IPS-20b (cell line): ENCODE results near the gene ASTN2.

Experiments
- H3K27ac ChIP-seq: one replicate; pipeline ENCODE4 v1.5.1; 2013; ENCODE audit warnings: low read length
- H3K27me3 ChIP-seq: 2 replicates; pipeline ENCODE4 v1.6.1; 2013; ENCODE audit warnings: mild to moderate bottlenecking, low read length, inconsistent platforms; ENCODE audit not compliant: insufficient read depth
- H3K36me3 ChIP-seq: 2 replicates; pipeline ENCODE4 v1.6.1; 2013; ENCODE audit warnings: low read depth, mild to moderate bottlenecking, inconsistent platforms, low read length, moderate library complexity; ENCODE audit not compliant: insufficient read depth
- H3K4me1 ChIP-seq: 2 replicates; pipeline ENCODE4 v1.6.1; 2013; ENCODE audit warnings: mild to moderate bottlenecking, control low read depth, inconsistent platforms, low read length, moderate library complexity; ENCODE audit not compliant: insufficient read depth
- H3K4me3 ChIP-seq: 2 replicates; pipeline ENCODE4 v1.5.1; 2013; ENCODE audit warnings: mild to moderate bottlenecking, low read length, inconsistent platforms
- H3K9ac ChIP-seq: 2 replicates; pipeline ENCODE4 v1.6.1; 2013; ENCODE audit warnings: low read depth, mild to moderate bottlenecking, inconsistent platforms, low read length, moderate library complexity
- H3K9me3 ChIP-seq: 2 replicates; pipeline ENCODE4 v1.6.1; 2013; ENCODE audit warnings: mild to moderate bottlenecking, low read depth, low read length, inconsistent platforms; ENCODE audit not compliant: insufficient read depth

ASTN2 gene

DNA sequence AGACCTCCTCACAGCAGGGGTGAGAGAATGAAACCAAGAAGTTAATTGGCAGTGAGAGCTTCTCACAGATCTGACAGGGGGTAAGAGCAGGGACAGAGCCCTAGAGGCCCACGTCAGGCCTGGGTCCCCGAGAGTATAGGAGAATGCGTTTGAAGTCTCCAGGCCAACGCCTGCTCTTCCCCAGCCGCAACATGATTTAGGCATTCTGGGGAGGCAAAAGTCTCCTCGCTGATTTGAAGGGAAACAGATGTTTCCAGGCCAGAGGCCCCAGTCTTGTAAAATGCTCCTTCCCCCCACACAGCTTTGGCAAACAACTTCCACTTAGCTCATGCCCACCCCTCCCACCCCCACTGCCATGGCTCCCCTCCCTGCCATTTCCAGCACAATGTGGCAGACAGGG lies 966.9 kb downstream of the ASTN2 start:
- Histone ChIP-seq H3K4me1 (peaks cover 15% of the 10 kb centered on the region), H3K27me3 (no peaks in the 10 kb centered on the region), H3K4me3 (no peak overlapping the region), H3K36me3 (no peaks in the 10 kb centered on the region), H3K27ac (no peak overlapping the region), H3K9me3 (no peaks in the 10 kb centered on the region), H3K9ac (no peak overlapping the region)

DNA sequence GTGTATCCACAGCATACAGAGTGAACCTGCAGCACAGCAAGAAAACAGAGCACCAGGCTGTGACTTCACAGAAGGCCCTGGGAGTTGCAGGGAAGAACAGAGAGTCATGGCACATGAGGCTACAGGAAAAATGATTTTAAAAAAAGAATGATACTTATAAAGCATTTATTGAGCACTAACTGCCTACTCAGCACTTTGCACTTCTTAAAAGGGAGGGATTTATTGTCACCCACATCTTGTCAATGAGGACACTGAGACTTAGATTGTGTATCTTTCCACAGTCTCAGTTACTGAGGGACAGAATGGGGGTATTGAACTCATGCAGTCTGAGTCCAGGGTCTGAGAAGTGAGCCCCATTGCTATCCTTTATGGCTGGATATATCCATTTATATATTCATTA lies 972.3 kb downstream of the ASTN2 start:
- Histone ChIP-seq H3K27ac (no peak overlapping the region), H3K9me3 (no peaks in the 10 kb centered on the region), H3K36me3 (no peaks in the 10 kb centered on the region), H3K4me1 (no peaks in the 10 kb centered on the region), H3K27me3 (no peaks in the 10 kb centered on the region), H3K9ac (no peak overlapping the region), H3K4me3 (no peak overlapping the region)

DNA sequence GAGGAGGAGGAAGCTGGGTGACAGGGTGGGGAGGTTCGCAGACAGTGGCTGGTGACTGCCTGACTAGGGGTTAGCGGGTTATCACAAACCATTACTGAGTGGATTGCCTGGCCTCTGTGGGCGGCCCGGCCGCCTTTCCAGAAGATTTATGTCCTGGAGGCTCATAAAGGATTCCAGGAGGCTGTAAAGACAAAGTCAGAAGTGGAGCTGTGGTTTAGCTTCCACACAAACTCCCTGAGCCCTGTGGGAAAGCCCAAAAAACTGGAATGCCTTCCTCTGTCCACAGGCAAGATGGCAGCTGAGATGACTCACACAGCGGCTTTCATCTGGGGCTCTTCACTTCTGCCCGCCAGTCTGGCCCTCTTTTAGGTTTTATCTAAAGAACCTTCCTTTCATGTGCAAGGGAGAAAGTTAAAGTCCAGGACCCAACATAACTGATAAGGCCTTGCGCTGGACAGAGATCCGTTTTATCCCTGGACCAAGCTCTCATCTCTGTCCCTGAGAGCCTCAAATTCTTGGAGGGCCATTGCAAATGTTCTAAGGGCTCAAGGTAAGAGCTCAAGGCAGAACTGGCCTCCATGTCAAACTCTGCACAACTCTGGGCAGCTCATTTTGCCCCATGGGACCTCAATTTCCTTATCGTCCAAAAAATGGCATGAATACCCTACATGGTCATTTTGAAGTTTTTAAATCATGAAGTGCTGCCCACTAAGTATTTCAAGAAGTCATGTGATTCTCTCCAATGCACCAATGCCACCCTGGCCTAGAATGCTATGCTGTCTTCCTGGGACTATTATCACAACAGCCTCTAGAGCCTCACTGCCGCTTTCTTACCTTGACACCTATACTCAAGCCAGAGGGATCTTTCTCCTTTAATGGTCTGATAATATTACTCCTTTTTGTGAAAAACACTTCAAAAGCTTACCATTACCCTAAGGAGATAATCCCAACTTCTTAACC lies 977.2 kb downstream of the ASTN2 start:
- no peak overlapping the region for H3K9ac ChIP-seq
- no peak overlapping the region for H3K4me3 ChIP-seq
- H3K9me3 ChIP-seq: no peaks in the 10 kb centered on the region
- H3K27ac ChIP-seq: no peak overlapping the region
- H3K4me1 ChIP-seq: no peaks in the 10 kb centered on the region
- H3K27me3 ChIP-seq: no peaks in the 10 kb centered on the region
- no peaks in the 10 kb centered on the region for H3K36me3 ChIP-seq

DNA sequence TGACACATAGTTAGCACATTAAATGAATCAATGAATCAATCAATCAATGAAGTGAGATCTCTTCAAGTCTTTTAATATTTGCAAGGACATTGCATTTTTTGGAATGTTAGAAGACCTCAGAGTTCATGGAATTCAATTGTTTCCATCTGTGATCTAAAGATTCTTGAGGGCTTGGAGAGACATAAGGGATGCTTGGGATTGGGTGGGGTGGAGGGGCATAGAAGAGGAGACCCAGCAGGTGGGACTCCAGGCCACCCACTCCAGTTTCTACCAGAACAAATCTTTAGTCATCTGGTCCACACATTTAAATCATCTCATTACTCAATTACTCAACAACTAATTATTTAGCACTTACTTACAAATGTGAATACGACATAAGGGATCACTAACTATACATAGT lies 978.7 kb downstream of the ASTN2 start:
- Histone ChIP-seq H3K36me3 (no peaks in the 10 kb centered on the region), H3K27me3 (no peaks in the 10 kb centered on the region), H3K4me1 (no peaks in the 10 kb centered on the region), H3K9ac (no peak overlapping the region), H3K4me3 (no peak overlapping the region), H3K9me3 (no peaks in the 10 kb centered on the region), H3K27ac (no peak overlapping the region)

DNA sequence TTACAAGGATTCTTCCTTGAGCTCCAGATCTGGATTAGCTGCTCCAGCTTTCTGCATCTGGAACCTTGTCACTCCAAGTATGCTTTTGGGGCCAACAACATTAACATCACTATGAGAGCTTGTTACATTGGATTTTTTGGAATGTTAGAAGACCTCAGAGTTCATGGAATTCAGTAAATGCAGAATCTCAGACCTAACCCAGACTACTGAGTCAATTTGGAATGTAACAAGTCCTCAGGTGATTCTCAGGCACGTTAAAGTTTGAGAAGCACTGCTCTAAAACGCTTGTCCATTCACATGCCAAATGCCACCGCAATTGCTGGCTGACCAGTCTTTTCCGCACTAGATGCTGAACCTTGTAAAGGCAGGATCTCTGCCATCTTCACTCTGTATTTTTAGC lies 979.2 kb downstream of the ASTN2 start:
- Histone ChIP-seq H3K4me3 (no peak overlapping the region), H3K9me3 (no peaks in the 10 kb centered on the region), H3K4me1 (no peaks in the 10 kb centered on the region)

GRCh38 chr9:116434314-116434713 lies 980.5 kb downstream of the ASTN2 start:
- H3K27ac ChIP-seq: no peak overlapping the region
- no peak overlapping the region for H3K9ac ChIP-seq
- no peaks in the 10 kb centered on the region for H3K36me3 ChIP-seq
- H3K27me3 ChIP-seq: no peaks in the 10 kb centered on the region
- H3K4me3 ChIP-seq: no peak overlapping the region
- no peaks in the 10 kb centered on the region for H3K9me3 ChIP-seq
- no peaks in the 10 kb centered on the region for H3K4me1 ChIP-seq

More for the DNA sequence above, 979.2 kb downstream of the ASTN2 start:
- no peaks in the 10 kb centered on the region for H3K36me3 ChIP-seq
- no peaks in the 10 kb centered on the region for H3K27me3 ChIP-seq
- no peak overlapping the region for H3K27ac ChIP-seq
- H3K9ac ChIP-seq: no peak overlapping the region

- no peaks in the 10 kb centered on the region for H3K27me3 ChIP-seq
- H3K4me1 ChIP-seq: no peaks in the 10 kb centered on the region
- no peaks in the 10 kb centered on the region for H3K9me3 ChIP-seq
- H3K4me3 ChIP-seq: no peak overlapping the region
- H3K36me3 ChIP-seq: no peaks in the 10 kb centered on the region
- no peak overlapping the region for H3K9ac ChIP-seq
- no peak overlapping the region for H3K27ac ChIP-seq
Measured at GRCh38 chr9:116432051-116432450, 982.8 kb downstream of the ASTN2 start.

- no peaks in the 10 kb centered on the region for H3K9me3 ChIP-seq
- H3K9ac ChIP-seq: no peak overlapping the region
Measured at GRCh38 chr9:116430849-116431248, 984.0 kb downstream of the ASTN2 start.

GRCh38 chr9:116425244-116425643 lies 989.6 kb downstream of the ASTN2 start:
- no peak overlapping the region for H3K27ac ChIP-seq
- no peaks in the 10 kb centered on the region for H3K4me1 ChIP-seq
- H3K4me3 ChIP-seq: no peak overlapping the region
- H3K36me3 ChIP-seq: no peaks in the 10 kb centered on the region
- no peaks in the 10 kb centered on the region for H3K27me3 ChIP-seq
- no peak overlapping the region for H3K9ac ChIP-seq
- H3K9me3 ChIP-seq: no peaks in the 10 kb centered on the region

More at GRCh38 chr9:116430849-116431248, 984.0 kb downstream of the ASTN2 start:
- Histone ChIP-seq H3K4me3 (no peak overlapping the region), H3K4me1 (no peaks in the 10 kb centered on the region), H3K27me3 (no peaks in the 10 kb centered on the region), H3K27ac (no peak overlapping the region), H3K36me3 (no peaks in the 10 kb centered on the region)

DNA sequence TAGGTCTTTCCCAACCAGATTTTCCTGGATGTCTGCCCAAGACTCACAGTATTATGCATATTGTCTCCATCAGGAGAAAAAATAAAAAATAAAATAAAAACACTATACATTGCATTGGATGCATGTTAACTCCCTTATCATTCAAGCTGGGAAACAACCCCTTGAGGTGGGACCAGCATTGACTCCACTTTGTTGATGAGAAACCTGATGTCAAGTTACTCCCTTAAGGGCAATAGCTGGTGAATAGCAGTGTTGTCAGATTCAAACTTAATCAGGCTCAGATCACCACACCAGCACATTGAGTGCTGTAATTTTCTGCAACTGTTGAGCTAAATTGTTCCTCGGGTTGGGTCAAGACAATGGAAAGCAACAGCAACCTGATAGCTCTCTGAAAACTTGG lies 991.7 kb downstream of the ASTN2 start:
- Histone ChIP-seq H3K9me3 (no peaks in the 10 kb centered on the region), H3K9ac (no peak overlapping the region), H3K36me3 (no peaks in the 10 kb centered on the region), H3K27me3 (no peaks in the 10 kb centered on the region), H3K4me3 (no peak overlapping the region), H3K4me1 (no peaks in the 10 kb centered on the region), H3K27ac (no peak overlapping the region)

DNA sequence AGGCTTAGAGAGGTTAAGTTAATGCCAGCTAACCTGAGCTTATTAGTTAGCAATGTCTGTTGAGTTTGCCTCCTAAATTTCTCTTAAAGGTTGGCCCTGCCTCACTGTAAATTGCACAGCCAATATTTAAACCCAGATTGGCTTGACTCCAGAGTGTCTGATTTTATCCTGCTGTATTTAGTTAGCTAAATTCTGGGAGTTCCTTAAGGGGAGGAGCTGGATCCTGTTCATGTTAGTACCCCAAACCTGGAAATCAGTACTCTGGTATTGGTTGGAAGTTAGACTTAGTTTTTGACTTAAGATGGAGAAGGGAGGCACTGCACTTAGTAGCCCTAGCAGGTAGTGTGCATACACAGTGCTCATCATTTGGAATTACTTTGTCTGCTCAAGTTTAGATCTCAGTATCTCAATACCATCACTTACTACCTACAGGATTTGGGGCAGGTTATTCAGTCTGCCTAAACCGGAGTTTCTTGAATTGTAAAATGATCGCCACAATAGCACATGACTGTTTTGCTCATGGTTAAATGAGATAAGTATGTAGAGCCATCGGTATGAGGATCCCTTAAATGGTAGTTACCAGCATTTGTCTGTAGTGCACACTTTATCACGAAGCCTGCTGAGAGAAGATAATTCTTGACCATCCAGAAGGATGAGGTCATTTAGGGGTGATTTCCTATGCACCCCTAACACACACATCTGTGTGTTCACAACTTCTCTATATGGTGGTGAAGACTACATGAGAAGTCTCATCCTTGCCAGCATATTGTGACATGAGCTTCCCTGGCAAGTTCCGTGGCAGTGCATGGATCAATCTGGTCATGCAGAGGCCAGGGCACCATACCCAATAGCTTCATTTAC lies 992.5 kb downstream of the ASTN2 start:
- no peak overlapping the region for H3K4me3 ChIP-seq
- H3K9me3 ChIP-seq: no peaks in the 10 kb centered on the region
- no peak overlapping the region for H3K9ac ChIP-seq
- H3K36me3 ChIP-seq: no peaks in the 10 kb centered on the region
- no peaks in the 10 kb centered on the region for H3K4me1 ChIP-seq
- no peak overlapping the region for H3K27ac ChIP-seq
- no peaks in the 10 kb centered on the region for H3K27me3 ChIP-seq
